Measurements from ENCODE around the gene TM2D1.

The TM2D1 gene

GRCh38 chr1:61641578-61642336 lies 83.2 kb downstream of the TM2D1 start:
- DNase-seq = peak; percentile 59 to 72

GRCh38 chr1:61640531-61641530 lies 84.1 kb downstream of the TM2D1 start:
- no peak for DNase-seq

GRCh38 chr1:61639608-61640336 lies 85.2 kb downstream of the TM2D1 start:
- DNase-seq = no peak

GRCh38 chr1:61638911-61639605 lies 85.9 kb downstream of the TM2D1 start:
- no peak for DNase-seq

GRCh38 chr1:61638296-61638695 lies 86.6 kb downstream of the TM2D1 start:
- DNase-seq = no peak

GRCh38 chr1:61637470-61637869 lies 87.5 kb downstream of the TM2D1 start:
- DNase-seq = no peak

- DNase-seq = no peak
Observed at GRCh38 chr1:61636814-61637213, 88.1 kb downstream of the TM2D1 start.

GRCh38 chr1:61636376-61636775 lies 88.6 kb downstream of the TM2D1 start:
- DNase-seq = no peak

- DNase-seq = no peak
Observed at GRCh38 chr1:61635557-61635956, 89.4 kb downstream of the TM2D1 start.

- DNase-seq = no peak
Observed at GRCh38 chr1:61631436-61631835, 93.5 kb downstream of the TM2D1 start.
